GM12874 (cell line): ENCODE data around the gene NAALADL2.

ENCODE experiments used
- TF ChIP-seq, protein P1 (sequence below): IDR thresholded peaks from 2 replicates; pipeline ENCODE4 v1.5.1; 2011; ENCODE audit warnings: low read depth, mild to moderate bottlenecking, control low read depth, low read length, moderate library complexity; ENCODE audit not compliant: insufficient read depth

NAALADL2 gene

GRCh38 chr3:175477651-175478224 is 618.6 kb downstream of the NAALADL2 start:
- TF ChIP-seq, protein P1, sequence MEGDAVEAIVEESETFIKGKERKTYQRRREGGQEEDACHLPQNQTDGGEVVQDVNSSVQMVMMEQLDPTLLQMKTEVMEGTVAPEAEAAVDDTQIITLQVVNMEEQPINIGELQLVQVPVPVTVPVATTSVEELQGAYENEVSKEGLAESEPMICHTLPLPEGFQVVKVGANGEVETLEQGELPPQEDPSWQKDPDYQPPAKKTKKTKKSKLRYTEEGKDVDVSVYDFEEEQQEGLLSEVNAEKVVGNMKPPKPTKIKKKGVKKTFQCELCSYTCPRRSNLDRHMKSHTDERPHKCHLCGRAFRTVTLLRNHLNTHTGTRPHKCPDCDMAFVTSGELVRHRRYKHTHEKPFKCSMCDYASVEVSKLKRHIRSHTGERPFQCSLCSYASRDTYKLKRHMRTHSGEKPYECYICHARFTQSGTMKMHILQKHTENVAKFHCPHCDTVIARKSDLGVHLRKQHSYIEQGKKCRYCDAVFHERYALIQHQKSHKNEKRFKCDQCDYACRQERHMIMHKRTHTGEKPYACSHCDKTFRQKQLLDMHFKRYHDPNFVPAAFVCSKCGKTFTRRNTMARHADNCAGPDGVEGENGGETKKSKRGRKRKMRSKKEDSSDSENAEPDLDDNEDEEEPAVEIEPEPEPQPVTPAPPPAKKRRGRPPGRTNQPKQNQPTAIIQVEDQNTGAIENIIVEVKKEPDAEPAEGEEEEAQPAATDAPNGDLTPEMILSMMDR: no peak

DNA sequence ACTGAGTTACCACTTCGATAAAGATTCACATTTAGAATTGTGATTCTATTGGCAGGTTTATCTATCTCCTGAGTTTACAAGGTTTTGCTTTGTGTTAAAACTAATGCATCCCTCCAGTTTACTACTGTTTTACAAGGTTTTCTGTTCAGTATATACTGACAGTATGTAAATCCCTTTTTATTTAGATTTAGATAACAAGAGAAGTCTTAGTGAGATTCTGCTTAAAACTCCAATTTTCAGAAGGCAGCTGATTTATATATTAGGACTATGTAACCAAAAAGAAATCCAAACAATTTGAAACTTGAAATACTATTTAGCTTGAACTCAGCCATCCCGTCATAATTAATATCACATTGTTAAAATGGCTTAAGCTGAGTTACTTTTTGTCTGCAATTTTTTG is 619.2 kb downstream of the NAALADL2 start:
- TF ChIP-seq, protein P1: no peak

GRCh38 chr3:175479175-175479574 is 620.0 kb downstream of the NAALADL2 start:
- TF ChIP-seq, protein P1: no peak

GRCh38 chr3:175479800-175480199 is 620.7 kb downstream of the NAALADL2 start:
- TF ChIP-seq, protein P1: no peak

DNA sequence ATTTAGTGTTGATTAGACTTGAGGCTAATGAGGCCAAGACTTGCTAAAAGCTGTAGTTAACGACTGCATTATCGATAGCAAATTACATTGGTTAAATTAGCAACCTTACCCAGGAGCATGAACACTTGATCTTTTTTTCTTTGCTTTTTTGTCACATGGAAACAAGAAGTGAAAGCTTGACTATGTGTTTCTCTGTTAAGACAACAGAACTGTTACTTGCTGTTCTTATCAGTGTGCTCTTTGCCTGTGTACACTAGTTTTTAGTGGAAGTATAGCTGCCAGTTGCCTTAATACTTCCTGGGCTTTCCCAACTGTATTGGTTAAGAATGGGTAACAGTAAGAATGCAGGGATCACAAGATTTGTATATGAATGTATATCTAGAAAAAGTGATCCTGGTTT is 625.5 kb downstream of the NAALADL2 start:
- TF ChIP-seq, protein P1: no peak

DNA sequence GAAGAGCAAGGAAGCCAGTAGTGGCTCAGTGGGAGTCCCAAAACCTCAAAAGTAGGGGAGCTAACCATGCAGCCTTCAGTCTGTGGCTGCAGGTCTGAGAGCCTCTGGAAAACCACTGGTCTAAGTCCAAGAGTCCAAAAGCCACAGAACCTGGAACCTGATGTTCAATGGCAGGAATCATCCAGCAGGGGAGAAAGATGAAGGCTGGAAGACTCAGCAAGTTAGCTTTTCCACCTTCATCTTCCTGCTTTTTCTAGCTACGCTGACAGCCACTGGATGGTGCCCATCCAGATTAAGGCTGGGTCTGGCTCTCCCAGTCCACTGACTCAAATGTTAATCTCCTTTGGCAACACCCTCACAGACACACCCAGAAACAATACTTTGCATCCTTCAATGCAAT is 626.3 kb downstream of the NAALADL2 start:
- TF ChIP-seq, protein P1: no peak

DNA sequence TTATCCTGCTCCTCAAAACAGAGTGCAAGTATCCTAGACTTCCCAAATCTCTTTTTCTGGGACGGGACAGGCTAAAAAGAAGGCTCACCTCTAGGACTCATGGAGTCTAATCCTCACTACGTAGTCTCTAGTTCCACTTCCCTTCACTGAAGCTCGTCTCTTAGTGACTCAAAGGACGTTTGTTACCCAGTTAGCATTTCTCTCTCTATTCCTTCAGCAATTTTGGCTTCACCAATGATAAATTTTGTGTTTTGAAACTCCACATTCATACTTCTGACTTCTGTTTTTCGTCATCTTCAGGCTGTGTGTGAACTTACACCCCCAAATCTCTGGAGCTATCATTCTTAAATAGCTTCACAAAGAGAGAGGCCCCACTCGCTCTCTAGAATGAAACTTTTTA is 627.1 kb downstream of the NAALADL2 start:
- TF ChIP-seq, protein P1: no peak

GRCh38 chr3:175489406-175489805 is 630.3 kb downstream of the NAALADL2 start:
- TF ChIP-seq, protein P1: no peak
